Common myeloid progenitor, CD34-positive (primary cell): ENCODE results near the gene BTNL3.

ENCODE experiments used
- CTCF ChIA-PET: fragments of 350-600 bp; sonication (Branson Sonifier 250); formaldehyde crosslinking; loops from one replicate; lab custom pipeline; 2021; ENCODE audit warnings: antibody characterized with exemption; lab: Charles Lee
- POLR2A ChIA-PET: fragments of 350-600 bp; sonication (Branson Sonifier 250); formaldehyde crosslinking; loops from one replicate; lab custom pipeline; 2021; ENCODE audit warnings: antibody characterized with exemption; lab: Charles Lee
- DNase-seq, 3 donors: peaks; one replicate each; pipeline versions ENCODE4 v3.0.0 to v3.0.0-alpha.2; 2013
- H3K27ac ChIP-seq, 2 experiments: 1 replicate in 1 of 2; 2 replicates in 1 of 2; pipeline ENCODE4 v1.7.0; 2013; ENCODE audit warnings: inconsistent platforms in 2 of 2, low read length in 2 of 2, mild to moderate bottlenecking in 2 of 2, low read depth in 1 of 2, moderate library complexity in 1 of 2; ENCODE audit not compliant: severe bottlenecking in 2 of 2, insufficient read depth in 1 of 2, poor library complexity in 1 of 2
- H3K27me3 ChIP-seq, 5 experiments: replicated peaks in 2 of 5; 1 replicate in 3 of 5; 2 replicates in 2 of 5; pipeline versions ENCODE4 v1.6.1 to v1.7.0; 2013; ENCODE audit warnings: low read length in 4 of 5, mild to moderate bottlenecking in 2 of 5, moderate library complexity in 2 of 5, inconsistent platforms in 1 of 5; ENCODE audit not compliant: insufficient read depth in 5 of 5, control insufficient read depth in 4 of 5
- H3K36me3 ChIP-seq, 4 experiments: 1 replicate in 2 of 4; 2 replicates in 2 of 4; pipeline versions ENCODE4 v1.6.1 to v1.7.0; 2013; ENCODE audit warnings: low read length in 3 of 4, control low read depth in 1 of 4, mild to moderate bottlenecking in 1 of 4; ENCODE audit not compliant: control insufficient read depth in 4 of 4, insufficient read depth in 4 of 4
- H3K4me1 ChIP-seq, 4 experiments: 1 replicate in 3 of 4; 2 replicates in 1 of 4; pipeline versions ENCODE4 v1.6.1 to v1.7.1; 2013; ENCODE audit warnings: low read length in 3 of 4, mild to moderate bottlenecking in 3 of 4, control low read depth in 1 of 4, inconsistent platforms in 1 of 4, moderate library complexity in 1 of 4; ENCODE audit not compliant: control insufficient read depth in 4 of 4, insufficient read depth in 4 of 4; ENCODE audit errors: control extremely low read depth in 1 of 4
- H3K4me3 ChIP-seq, 7 experiments: 1 replicate in 4 of 7; 2 replicates in 3 of 7; pipeline versions ENCODE4 v1.5.1 to v1.7.0; 2013; ENCODE audit warnings: mild to moderate bottlenecking in 7 of 7, low read length in 6 of 7, moderate library complexity in 6 of 7, inconsistent platforms in 2 of 7, low read depth in 2 of 7, control low read depth in 1 of 7; ENCODE audit not compliant: insufficient read depth in 4 of 7, control insufficient read depth in 1 of 7; ENCODE audit errors: extremely low read depth in 1 of 7
- H3K9me3 ChIP-seq, 5 experiments: 1 replicate in 4 of 5; 2 replicates in 1 of 5; pipeline versions ENCODE4 v1.6.1 to v1.7.1; 2013; ENCODE audit warnings: low read length in 4 of 5, mild to moderate bottlenecking in 2 of 5, inconsistent platforms in 1 of 5, low read depth in 1 of 5, moderate library complexity in 1 of 5; ENCODE audit not compliant: control insufficient read depth in 4 of 5, insufficient read depth in 2 of 5; ENCODE audit errors: control extremely low read depth in 1 of 5
- WGBS: methylation state at CpG from one replicate; pipeline ENCODE4 v1.1.5; 2013; ENCODE audit not compliant: insufficient coverage; 5-methylcytosine and 5-hydroxymethylcytosine counted together

The BTNL3 gene

DNA sequence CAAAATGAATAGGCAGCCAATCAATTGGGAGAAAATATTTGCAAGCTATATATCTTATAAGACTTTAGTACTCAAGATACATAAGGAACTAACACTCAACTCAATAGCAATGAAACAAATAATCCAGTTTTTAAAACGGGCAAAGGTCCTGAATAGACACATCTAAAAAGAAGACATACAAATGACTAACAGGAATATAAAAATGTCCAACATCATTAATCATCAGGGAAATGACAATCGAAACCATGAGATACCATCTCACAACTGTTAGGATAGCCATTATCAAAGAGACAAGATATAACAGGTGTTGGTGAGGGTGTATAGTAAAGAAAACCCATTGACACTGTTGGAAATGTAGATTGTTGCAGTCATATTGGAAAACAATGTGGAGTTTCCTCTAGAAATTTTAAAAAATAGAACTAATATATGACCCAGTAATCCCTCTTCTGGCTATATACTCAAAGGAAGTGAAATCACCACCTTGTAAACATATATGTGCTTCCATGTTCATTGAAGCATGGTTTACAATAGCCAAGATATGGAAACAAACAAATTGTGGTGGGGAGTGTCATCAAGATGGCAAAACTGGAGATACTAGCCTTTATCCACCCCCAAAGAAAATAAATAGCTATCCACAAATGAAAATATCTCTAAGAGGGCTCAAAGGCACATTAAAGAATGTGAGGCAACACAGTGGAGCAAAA, 13.9 kb upstream of the BTNL3 start:
- Histone ChIP-seq H3K27me3 (peaks cover 0 to 2% (median 0%) of the 10 kb centered on the region in 5 experiments), H3K27ac (no peak overlapping the region), H3K4me3 (no peak overlapping the region), H3K4me1 (no peaks in the 10 kb centered on the region), H3K36me3 (no peaks in the 10 kb centered on the region), H3K9me3 (peaks cover 0 to 3% (median 2%) of the 10 kb centered on the region in 5 experiments)
- ChIA-PET POLR2A (no interaction called here), CTCF (no interaction called here)
- DNase-seq = no peak
- no CpG with 5 or more reads among the region's 2 CpGs for WGBS

DNA sequence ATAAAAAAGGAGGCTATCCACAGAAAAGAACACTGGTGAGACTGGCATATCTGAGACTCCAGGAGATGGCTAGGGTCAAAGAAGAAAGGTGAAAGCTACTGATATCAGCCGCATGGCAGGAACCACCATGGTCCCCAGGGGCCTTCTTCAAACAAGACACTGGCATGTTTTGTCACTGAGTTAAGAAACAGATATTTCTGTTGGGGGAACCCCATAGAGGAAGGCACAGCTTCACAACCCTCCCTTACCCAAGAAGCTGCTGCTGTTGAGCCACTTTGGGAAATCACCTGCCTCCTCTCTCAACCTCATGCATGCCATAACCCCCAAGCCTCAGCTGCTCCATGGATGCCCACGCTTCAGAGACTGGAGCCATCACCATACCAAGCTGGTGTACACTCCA, 13.3 kb upstream of the BTNL3 start:
- Histone ChIP-seq H3K4me3 (no peak overlapping the region), H3K27ac (no peak overlapping the region), H3K36me3 (no peaks in the 10 kb centered on the region), H3K9me3 (peaks cover 0 to 3% (median 2%) of the 10 kb centered on the region in 5 experiments), H3K27me3 (peaks cover 0 to 2% (median 0%) of the 10 kb centered on the region in 5 experiments), H3K4me1 (no peaks in the 10 kb centered on the region)
- POLR2A ChIA-PET = no interaction called here
- CTCF ChIA-PET = no interaction called here
- no CpG with 5 or more reads among the region's 2 CpGs for WGBS
- DNase-seq = no peak

DNA sequence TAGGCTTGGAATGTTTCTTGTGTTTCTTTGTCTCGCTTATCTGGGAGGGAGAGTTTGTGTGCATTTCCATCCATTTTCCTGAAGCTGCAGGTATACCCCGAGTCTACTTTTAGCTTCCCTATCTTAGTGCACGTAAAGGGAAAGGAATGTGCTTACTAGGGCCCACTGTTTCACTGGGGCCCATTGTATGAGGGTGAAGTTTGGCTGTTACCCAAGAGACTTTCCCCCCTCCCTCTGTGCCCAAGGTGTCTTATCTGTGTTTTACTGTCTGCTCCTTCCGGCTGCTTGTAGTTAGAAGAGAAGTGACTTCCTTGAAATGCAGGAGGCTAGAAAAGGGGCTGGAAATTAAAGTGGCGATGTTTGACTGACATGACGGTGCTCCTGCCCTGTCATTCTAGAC, 12.1 kb upstream of the BTNL3 start:
- Histone ChIP-seq H3K4me3 (no peak overlapping the region), H3K27me3 (peaks cover 0 to 4% (median 0%) of the 10 kb centered on the region in 5 experiments), H3K36me3 (no peaks in the 10 kb centered on the region), H3K4me1 (no peaks in the 10 kb centered on the region), H3K9me3 (peaks cover 0 to 3% (median 2%) of the 10 kb centered on the region in 5 experiments), H3K27ac (no peak overlapping the region)
- no CpG with 5 or more reads among the region's 6 CpGs for WGBS
- ChIA-PET CTCF (no interaction called here), POLR2A (no interaction called here)
- peak in 1 of 3 donors; percentile 5 for DNase-seq

DNA sequence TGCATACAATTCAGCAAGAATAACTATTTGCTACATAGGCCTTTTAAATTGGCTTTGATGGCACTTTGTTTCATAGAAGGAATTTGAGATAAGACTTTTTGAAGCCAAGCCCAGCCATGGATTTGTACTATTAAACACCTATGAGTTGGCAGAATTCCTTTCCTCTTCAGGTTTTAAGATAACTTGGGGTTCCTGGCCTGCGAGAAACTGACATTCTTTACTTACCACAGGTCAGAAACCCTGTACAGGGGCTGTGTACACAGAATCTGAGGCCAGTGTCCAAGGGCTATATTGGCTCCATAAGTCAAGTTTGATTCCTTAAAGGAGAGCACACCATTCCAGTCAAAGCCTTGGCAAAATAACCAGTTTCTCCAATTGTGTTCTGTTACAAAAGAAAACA, 10.8 kb upstream of the BTNL3 start:
- Histone ChIP-seq H3K27me3 (peaks cover 0 to 12% (median 0%) of the 10 kb centered on the region in 5 experiments), H3K9me3 (peaks cover 0 to 3% (median under 1%) of the 10 kb centered on the region in 5 experiments), H3K4me3 (no peak overlapping the region), H3K36me3 (no peaks in the 10 kb centered on the region), H3K27ac (no peak overlapping the region), H3K4me1 (peaks cover 0 to 7% (median 0%) of the 10 kb centered on the region in 4 experiments)
- DNase-seq = no peak
- CTCF ChIA-PET = no interaction called here
- POLR2A ChIA-PET = no interaction called here
- no CpG with 5 or more reads among the region's 1 CpG for WGBS

DNA sequence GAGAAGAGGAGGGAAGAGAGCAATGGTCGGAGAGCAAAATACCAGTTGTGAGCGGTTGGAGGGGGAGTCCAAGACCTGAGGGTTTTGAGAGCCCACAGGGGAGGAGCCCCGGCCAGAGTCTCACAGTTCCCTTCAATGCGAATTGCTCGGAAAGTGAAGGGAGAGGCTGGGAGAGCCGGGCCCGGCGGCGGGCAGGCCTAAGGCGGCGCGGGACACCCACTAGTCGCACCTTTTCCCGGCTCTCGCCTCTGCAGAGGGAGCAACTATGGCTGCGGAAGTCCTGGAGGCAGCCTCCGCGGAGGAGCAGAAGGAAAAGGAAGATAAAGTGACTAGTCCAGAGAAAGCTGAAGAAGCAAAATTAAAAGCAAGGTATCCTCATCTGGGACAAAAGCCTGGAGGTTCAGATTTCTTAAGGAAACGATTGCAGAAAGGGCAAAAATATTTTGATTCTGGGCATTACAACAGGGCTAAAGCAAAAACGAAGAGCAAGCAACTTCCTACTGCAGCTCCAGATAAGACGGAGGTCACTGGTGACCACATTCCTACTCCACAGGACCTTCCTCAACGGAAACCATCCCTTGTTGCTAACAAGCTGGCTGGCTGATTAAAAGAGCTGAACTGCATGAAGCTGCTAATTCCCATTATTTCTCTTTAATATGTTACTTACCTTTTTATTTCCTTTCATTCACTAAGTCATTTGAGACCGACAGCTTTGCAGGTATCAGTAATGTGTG, 6.5 kb upstream of the BTNL3 start:
- Histone ChIP-seq H3K9me3 (no peaks in the 10 kb centered on the region), H3K27me3 (peaks cover 0 to 10% (median 0%) of the 10 kb centered on the region in 5 experiments), H3K27ac (no peak overlapping the region), H3K36me3 (no peaks in the 10 kb centered on the region), H3K4me1 (peaks cover 0 to 7% (median 0%) of the 10 kb centered on the region in 4 experiments), H3K4me3 (peak overlapping the region in 1 of 7 experiments; percentile 8)
- ChIA-PET CTCF (no interaction called here), POLR2A (no interaction called here)
- peak in 2 of 3 donors; percentile 27 to 35 for DNase-seq
- WGBS = no CpG with 5 or more reads among the region's 23 CpGs

DNA sequence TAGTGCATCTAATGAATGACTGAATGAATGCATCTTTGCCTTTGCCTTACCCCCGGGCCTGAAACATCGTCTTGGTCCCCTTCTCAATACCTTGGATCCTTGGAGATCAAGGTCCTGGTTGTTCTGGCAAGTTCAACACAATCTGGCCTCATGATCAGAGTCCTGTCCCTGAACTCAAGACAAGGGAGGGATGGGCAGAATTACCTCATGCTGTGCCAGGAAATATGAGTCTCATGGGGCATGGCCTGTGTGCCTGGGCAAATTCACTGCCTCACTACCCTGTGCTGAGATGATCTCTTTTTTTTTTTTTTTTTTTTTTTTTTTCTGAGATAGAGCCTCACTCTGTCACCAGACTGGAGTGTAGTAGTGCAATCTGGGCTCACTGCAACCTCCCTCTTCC, 630 bp upstream of the BTNL3 start:
- DNase-seq = no peak
- H3K27ac ChIP-seq = no peak overlapping the region
- POLR2A ChIA-PET = no interaction called here
- H3K36me3 ChIP-seq = no peaks in the 10 kb centered on the region
- no peaks in the 10 kb centered on the region for H3K9me3 ChIP-seq
- CTCF ChIA-PET = no interaction called here
- H3K4me3 ChIP-seq = no peak overlapping the region
- H3K4me1 ChIP-seq = no peaks in the 10 kb centered on the region
- H3K27me3 ChIP-seq = peaks cover 0 to 11% (median 1%) of the 10 kb centered on the region in 5 experiments
- no CpG with 5 or more reads among the region's 2 CpGs for WGBS
